Measurements from ENCODE around the gene MAN1B1.

Gene MAN1B1

GRCh38 chr9:137112564-137113384, 26.0 kb downstream of the MAN1B1 start:
- POLR2A ChIA-PET (ENCODE audit: low non-redundant PET), result no interaction called here
- no peak for DNase-seq (ENCODE audit: low spot score)
- no peak for TF ChIP-seq CTCF (conservative IDR thresholded peaks at IDR 0.05; ENCODE audit: low read depth)
- peak overlapping the region; percentile 26 for H3K27ac ChIP-seq
- CTCF ChIA-PET, result interaction anchor here (0.5 to 1.1 kb wide), 5 partner anchors 18 to 141 kb away, joined by 3 to 5 read pairs (median 4); no protein-coding TSS in a partner anchor

- H3K27ac ChIP-seq, result peak overlapping the region; percentile 2; the same call in 1 of the 2 replicates
- TF ChIP-seq CTCF (conservative IDR thresholded peaks at IDR 0.05; ENCODE audit: low read depth), result no peak
- ChIA-PET POLR2A (ENCODE audit: low non-redundant PET) (interaction anchor here (1.0 kb wide), 1 partner anchor 127 kb away, joined by 4 read pairs; the partner anchor contains the start of gene TUBB4B), CTCF (interaction anchor here (0.5 to 1.1 kb wide), 3 partner anchors 17 to 141 kb away, joined by 3 to 5 read pairs (median 4); no protein-coding TSS in a partner anchor)
- no peak for DNase-seq (ENCODE audit: low spot score)
These were observed 26.8 kb downstream of the MAN1B1 start for GRCh38 chr9:137113385-137114159.

GRCh38 chr9:137114220-137114612, 27.4 kb downstream of the MAN1B1 start:
- no peak for DNase-seq (ENCODE audit: low spot score)
- ChIA-PET POLR2A (ENCODE audit: low non-redundant PET) (interaction anchor here (1.0 kb wide), 1 partner anchor 126 kb away, joined by 4 read pairs; the partner anchor contains the start of gene TUBB4B), CTCF (interaction anchor here (1.3 to 1.6 kb wide), 2 partner anchors 47 to 122 kb away, joined by 7 to 9 read pairs; no protein-coding TSS in a partner anchor)
- peak overlapping the region; percentile 59 for H3K27ac ChIP-seq
- no peak for TF ChIP-seq CTCF (conservative IDR thresholded peaks at IDR 0.05; ENCODE audit: low read depth)

- peak within 1 kb of the TSS; percentile 59 for H3K27ac ChIP-seq
- DNase-seq (ENCODE audit: low spot score), result peak; percentile 74
- POLR2A ChIA-PET (ENCODE audit: low non-redundant PET), result interaction anchor here (0.7 to 1.2 kb wide), 4 partner anchors 10 to 86 kb away, joined by 3 to 4 read pairs (median 4); partner anchors contain the start of gene MAN1B1
- TF ChIP-seq CTCF (conservative IDR thresholded peaks at IDR 0.05; ENCODE audit: low read depth), result no peak
- CTCF ChIA-PET, result interaction anchor here (0.6 to 1.6 kb wide), 8 partner anchors 16 to 122 kb away, joined by 3 to 9 read pairs (median 5); partner anchors contain the start of gene RNF224
These were observed 28.0 kb downstream of the MAN1B1 start, which contains the start of gene DPP7 for GRCh38 chr9:137114613-137115393. TSS of gene DPP7 (minus strand) at chr9:137114733. CDS start at chr9:137114713, 20 bp downstream.

GRCh38 chr9:137115394-137116026, 28.7 kb downstream of the MAN1B1 start:
- ChIA-PET POLR2A (ENCODE audit: low non-redundant PET) (interaction anchor here (0.7 to 1.2 kb wide), 4 partner anchors 10 to 85 kb away, joined by 3 to 4 read pairs (median 4); partner anchors contain the start of gene MAN1B1), CTCF (interaction anchor here (0.6 to 1.6 kb wide), 8 partner anchors 16 to 121 kb away, joined by 3 to 9 read pairs (median 5); partner anchors contain the start of gene RNF224)
- DNase-seq (ENCODE audit: low spot score), result no peak
- TF ChIP-seq CTCF (conservative IDR thresholded peaks at IDR 0.05; ENCODE audit: low read depth), result no peak
- peak overlapping the region; percentile 59 for H3K27ac ChIP-seq

Measured in RWPE1 (cell line).